Jurkat, Clone E6-1 (cell line): ENCODE results near the gene NAV2.

Experiments used
- DNase-seq: peaks from one replicate; pipeline ENCODE4 v3.0.0-alpha.2; 2011; ENCODE audit warnings: low read depth, low spot score
- H3K4me3 ChIP-seq: 2 replicates; pipeline ENCODE4 v1.5.1; 2011; ENCODE audit warnings: mild to moderate bottlenecking, low read length, control low read depth, moderate library complexity

The NAV2 gene

GRCh38 chr11:19683862-19684491, 28.7 kb upstream of the NAV2 start:
- no peak overlapping the region for H3K4me3 ChIP-seq
- DNase-seq: no peak

GRCh38 chr11:19686234-19686633, 26.4 kb upstream of the NAV2 start:
- no peak for DNase-seq

GRCh38 chr11:19687392-19687791, 25.2 kb upstream of the NAV2 start:
- no peak for DNase-seq
- no peak overlapping the region for H3K4me3 ChIP-seq

More at GRCh38 chr11:19686234-19686633, 26.4 kb upstream of the NAV2 start:
- H3K4me3 ChIP-seq: no peak overlapping the region

DNA sequence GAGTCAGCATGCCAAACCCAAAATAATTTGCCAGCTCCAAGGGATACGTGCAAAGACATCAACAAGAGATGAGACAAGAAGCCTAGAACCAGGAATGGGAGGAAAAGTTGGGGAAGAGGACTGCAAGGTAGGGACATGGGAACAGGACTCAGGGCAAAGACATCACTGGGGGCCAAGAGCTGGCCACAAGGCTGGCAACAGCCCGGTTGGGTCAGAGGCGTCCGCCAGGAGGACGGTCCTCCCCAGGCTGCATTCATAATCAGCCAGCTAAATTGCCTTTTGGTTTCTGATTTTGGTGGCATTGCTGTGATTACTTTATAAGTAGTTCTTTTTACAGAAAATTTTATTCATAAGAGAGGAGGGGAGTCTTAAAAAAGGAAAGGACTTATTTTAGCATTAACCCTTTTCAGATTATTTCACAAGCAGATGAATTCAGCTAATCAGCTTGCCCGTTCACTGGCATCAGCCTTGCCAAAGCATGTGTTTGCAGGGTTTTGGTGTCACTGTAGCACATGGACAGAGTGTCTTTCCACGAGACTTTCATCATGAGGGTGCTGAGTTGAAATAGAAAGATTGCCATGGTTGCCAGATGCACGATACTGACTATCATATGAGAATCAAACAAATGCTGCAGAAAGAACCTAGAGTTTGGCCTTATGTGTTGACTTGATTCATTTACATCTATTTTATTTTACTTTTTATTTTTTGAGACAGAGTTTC, 23.2 kb upstream of the NAV2 start:
- no peak for DNase-seq
- H3K4me3 ChIP-seq: no peak overlapping the region

DNA sequence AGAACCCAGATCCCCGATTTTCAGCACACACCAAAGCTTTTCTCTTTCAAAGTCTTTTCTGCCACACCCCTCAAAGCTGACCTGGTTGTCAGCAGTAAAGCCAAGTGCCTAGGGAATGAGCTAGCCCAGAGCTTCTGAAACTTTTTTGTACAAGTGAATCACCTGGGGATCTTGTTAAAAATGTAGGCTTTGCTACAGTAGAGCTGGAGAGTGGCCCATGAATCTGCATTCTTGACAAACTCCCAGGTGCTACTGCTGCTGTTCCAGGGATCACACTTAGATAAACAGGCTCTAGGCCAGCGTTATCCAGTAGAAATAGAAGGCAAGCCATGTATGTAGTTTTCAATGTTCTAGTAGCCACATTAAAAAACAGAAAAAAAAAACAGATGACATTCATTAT, 21.8 kb upstream of the NAV2 start:
- no peak for DNase-seq
- H3K4me3 ChIP-seq: no peak overlapping the region

GRCh38 chr11:19691815-19692500, 20.7 kb upstream of the NAV2 start:
- no peak for DNase-seq
- no peak overlapping the region for H3K4me3 ChIP-seq

DNA sequence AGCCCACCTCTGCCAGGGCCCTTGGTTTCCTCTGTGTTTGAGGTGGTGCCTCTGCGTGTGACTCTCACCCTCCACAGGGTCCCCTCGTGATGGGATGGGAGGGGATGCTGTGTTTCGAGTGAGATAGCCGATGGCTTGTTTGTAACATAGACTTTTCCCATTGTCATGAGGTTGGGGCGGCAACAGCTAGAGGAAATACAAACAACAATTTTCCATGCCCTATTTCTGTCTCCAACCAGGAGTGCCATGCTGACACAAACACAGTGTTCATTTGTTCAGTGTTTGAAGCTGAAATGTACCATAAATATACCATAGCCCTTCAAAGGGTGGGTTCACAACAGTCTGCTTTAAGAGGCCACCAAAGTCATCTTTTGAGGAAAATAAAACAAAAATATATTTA, 19.5 kb upstream of the NAV2 start:
- H3K4me3 ChIP-seq: no peak overlapping the region
- no peak for DNase-seq

DNA sequence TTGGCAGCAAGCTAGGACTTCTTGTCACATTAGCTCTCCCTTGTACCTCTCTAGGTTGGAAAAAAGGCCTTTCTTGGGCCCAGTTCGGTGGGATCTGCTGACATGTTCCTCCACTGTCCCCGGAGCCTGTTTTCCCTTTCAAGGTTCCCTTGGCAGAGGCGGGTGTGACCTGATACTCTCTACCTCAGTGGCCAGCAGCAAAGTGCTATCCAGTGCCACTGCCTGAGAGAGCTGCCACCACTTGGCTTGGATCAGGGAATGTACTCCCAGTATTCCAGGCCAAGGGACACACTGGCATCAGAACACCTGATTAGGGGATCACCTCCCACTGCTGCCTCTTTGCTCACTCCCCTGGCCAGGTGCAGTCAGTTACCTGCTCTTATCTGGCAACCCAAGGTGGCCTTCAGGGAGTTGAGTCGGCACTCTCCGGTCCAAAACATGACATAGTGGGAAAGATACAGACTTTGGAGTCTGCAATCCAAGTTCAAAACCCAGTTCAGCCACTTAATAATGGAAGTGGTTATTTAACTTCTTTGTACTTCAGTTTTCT, 17.8 kb upstream of the NAV2 start:
- DNase-seq: no peak
- no peak overlapping the region for H3K4me3 ChIP-seq

- no peak overlapping the region for H3K4me3 ChIP-seq
- no peak for DNase-seq
Observed at GRCh38 chr11:19696073-19696472, 16.6 kb upstream of the NAV2 start.

DNA sequence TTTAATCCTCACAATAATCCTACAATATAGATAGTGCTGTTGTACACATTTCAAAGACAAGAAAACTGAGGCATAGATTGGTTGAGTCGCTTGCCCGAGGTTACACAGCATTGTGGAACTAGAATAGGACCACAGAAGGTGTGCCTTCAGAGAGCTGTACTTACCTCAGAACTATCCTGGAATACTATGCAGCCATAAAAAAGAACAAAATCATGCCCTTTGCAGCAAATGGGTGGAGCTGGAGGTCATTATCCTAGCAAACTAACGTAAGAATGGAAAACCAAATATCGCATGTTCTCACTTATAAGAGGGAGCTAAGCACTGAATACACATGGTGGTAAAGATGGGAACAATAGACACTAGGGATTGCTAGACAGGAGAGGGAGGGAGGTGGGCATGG, 15.7 kb upstream of the NAV2 start:
- no peak overlapping the region for H3K4me3 ChIP-seq
- no peak for DNase-seq

DNA sequence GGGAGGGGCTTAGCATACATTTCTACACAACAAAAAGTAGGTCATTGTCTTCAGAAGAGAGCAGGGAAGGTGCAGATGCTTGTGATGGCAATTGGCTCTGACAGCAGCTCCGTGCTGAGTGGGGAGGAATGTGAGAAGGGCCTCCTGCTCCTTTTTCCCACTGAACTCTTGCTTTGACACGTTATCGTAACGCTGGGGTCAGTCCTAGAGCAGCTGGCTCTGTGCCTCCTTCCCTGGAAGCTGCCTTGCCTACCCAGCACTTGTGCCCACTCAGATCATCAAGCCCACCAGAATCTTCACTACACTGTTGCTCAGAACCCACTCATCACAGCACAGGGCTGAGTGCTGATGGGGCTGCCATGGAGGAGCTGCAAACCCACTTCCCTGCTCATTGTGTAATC, 14.9 kb upstream of the NAV2 start:
- H3K4me3 ChIP-seq: no peak overlapping the region
- DNase-seq: no peak

DNA sequence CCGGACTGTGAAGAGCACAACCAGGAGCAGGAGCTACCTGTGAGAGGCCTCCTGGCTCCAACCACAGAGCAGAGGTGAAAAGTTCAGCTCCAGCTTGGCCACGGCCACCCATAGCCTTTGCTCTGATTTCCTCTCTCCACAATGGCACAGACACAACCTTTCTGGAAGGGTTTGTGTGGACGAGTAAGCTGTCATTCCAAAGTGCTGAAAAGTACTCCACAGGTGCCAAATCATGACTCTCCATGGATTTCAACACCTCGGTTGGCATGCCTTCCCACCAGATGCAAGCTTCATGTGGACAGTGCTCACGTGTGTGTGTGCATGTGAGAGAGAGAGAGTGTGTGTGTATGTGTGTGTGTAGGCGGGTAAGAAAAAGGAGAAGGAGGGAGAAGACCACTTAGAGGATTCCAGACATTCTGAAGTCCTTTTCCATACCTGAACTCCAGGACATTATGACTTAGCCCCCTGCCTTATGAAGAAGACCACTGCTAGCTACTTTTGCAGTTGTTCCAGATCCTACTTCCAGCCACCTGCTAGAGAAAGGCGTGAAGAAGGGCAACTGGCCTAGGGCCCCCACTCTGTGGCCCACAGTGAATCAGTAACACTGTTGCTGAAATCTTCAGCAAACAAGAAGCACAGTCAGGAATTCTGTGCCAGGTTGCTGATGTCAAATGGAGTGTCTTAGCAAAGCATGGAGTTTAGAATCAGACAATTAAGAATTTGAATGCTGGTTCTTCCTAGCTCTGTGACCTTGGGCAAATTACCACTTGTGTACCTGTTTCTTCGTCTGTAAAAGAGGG, 13.9 kb upstream of the NAV2 start:
- no peak overlapping the region for H3K4me3 ChIP-seq
- DNase-seq: no peak

DNA sequence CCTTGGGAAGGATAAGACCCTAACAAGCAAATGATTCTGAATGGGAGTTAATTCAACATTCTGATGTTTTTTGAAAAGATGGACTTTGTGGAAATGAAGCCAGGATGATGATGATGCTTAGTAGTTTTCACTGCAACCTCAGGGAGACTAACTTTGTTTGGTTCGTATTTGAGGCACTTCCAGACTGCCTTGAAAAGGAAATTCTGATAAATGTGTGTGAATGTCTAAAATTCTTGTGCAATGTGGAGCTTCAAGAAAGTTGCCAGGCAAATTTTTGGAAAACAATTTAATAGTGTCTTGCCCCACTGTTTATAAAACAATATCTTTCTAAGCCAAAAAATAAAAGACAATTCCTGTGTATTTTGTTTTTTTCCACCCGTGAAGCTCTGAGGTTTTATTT, 11.2 kb upstream of the NAV2 start:
- H3K4me3 ChIP-seq: no peak overlapping the region

DNA sequence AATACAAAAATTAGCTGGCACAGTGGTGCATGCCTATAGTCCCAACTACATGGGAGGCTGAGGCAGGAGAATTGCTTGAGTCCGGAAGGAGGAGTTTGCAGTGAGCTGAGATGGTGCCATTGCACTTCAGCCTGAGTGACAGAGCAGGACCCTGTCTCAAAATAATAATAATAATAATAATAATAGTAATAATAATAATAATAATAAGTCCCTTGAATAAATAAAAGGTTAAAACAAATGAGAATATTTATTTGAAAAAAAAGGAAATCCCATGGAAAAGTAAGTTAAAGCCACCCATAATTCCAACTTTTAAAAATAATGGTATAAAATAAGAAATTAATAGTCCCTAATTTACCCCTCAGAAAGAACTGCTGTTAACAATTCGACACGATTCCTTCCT, 10.0 kb upstream of the NAV2 start:
- no peak for DNase-seq
- no peak overlapping the region for H3K4me3 ChIP-seq

More for the DNA sequence above, 11.2 kb upstream of the NAV2 start:
- no peak for DNase-seq

DNA sequence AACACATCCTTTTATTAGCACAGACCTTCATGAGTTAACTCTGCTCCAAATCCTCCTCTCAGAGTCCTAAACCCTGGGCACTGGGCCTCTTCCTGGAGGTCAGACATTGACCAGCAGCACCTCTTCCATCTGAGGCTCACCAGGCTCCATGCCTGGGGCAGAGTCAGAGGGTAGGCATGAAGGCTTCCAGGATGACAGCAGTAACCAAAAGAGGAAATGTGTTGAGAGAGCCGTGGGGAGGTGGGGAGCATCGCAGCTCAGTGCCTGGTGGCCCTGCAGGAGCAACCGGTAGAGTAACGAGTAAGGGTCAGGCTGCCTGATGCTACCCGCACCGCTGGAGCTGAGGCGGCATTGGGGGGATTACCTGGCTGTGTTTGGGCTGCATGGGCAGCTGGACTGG, 9.4 kb upstream of the NAV2 start:
- DNase-seq: no peak
- H3K4me3 ChIP-seq: no peak overlapping the region

DNA sequence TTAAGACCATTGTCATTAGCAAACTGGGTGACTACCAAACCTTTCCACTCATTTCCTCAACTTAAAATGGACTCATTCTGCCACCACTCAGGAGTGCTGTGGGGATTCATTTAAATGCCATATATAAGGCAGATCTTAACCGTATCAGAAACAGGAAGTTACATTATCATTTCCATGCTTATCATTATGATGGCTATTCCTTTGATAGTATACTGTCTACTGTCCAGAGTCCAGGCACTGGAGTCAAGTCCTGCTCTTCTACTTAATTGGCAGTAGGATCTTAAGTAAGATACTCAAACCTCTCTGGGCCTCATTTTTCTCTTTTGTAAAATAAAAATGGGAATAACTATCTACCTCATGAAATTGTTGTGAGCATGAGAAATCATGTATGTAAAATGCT, 8.4 kb upstream of the NAV2 start:
- DNase-seq: no peak
- H3K4me3 ChIP-seq: no peak overlapping the region

- H3K4me3 ChIP-seq: no peak overlapping the region
- no peak for DNase-seq
Observed at GRCh38 chr11:19705936-19706335, 6.7 kb upstream of the NAV2 start.

DNA sequence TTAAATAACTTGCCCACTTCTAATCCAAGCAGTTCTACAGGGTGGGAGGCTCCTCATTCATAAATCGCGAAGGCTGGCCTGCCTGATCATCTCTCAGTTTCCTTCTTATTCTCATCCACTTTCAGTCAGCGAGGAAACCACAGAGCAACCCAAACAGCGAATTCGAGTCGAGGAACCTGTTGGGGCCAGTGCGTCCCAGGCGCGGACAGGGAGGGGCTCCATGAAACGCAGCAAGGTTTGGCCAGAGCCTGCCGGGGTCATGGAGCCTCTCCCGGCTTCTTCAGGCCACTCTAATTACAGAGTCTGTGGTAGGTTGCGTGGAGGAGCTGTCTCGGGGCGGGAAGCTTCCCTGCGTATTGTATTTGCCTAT, 741 bp upstream of the NAV2 start:
- peak overlapping the region; percentile 55 for H3K4me3 ChIP-seq
- no peak for DNase-seq

DNA sequence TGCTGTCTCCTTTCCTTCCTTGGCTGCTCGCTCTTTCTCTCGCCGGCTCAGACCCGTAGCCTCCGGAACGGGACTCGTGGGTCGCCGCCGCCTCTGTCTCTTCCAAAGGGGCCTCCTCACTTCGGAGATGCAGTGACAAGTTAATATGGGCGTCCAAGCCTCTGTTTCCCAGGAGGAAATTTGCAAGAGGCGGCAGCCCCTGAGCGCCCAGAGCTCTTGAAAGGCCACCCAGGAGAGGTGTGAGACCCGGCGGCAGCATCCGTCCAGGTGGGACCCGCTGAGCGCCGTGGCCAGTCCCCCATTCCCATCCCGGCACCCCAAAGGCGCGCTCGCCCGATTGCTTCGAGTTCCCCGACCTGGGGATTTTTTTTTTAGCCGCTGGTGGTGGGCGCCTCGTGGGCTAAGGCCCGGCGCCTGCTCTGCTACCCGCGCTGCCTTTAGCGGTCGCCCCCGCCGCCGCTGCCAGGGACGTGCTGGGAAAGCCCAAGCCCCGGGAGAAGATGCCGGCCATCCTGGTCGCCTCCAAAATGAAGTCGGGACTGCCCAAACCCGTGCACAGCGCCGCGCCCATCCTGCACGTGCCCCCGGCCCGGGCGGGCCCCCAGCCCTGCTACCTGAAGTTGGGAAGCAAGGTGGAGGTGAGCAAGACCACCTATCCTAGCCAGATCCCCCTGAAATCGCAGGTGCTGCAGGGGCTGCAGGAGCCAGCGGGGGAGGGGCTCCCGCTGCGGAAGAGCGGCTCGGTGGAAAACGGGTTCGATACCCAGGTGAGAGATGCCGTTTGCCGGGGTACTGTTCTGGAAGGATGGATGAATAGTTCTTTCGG, 772 bp downstream of the NAV2 start:
- peak overlapping the region; percentile 56 for H3K4me3 ChIP-seq
- no peak for DNase-seq
